SK-N-SH (cell line): ENCODE measurements around the gene CDH4. TPM values are rescaled to one million over a fixed set of nuclear protein-coding genes. Genes with fewer than 3 reads are reported as not detected.

Experiments used
- CTCF ChIA-PET: fragments of 300-600, 350-600 bp; formaldehyde crosslinking; extraction: SDS; loops from one replicate; lab custom pipeline; 2021; lab: Yijun Ruan, JAX
- POLR2A ChIA-PET: fragments of 350-600 bp; sonication (Branson Sonifier 250); formaldehyde crosslinking; extraction: SDS; loops from one replicate; lab custom pipeline; 2020; ENCODE audit warnings: antibody characterized with exemption, inconsistent platforms; lab: Yijun Ruan, JAX
- DNase-seq: peaks from one replicate; pipeline ENCODE4 v3.0.0; 2012
- H2AFZ ChIP-seq: fragments of 200-600 bp; sonication (generic); 2 replicates; pipeline ENCODE4 v1.8.1; 2016; ENCODE audit warnings: antibody characterized with exemption, mild to moderate bottlenecking, low read depth
- H3F3A ChIP-seq: fragments of 200-600 bp; sonication (generic); replicated peaks from 2 replicates; pipeline ENCODE3; 2016; ENCODE audit warnings: antibody characterized with exemption, mild to moderate bottlenecking; ENCODE audit not compliant: insufficient read depth
- H3K27ac ChIP-seq, 2 experiments: fragments of 200-500 bp in 1 of 2; fragments of 200-600 bp in 1 of 2; sonication (Bioruptor generic) in 1 of 2; sonication (generic), shearing (Covaris generic) in 1 of 2; 2 replicates each; pipeline versions ENCODE4 v1.5.1 to v1.6.1; 2014 to 2016; ENCODE audit warnings: low read depth in 2 of 2, inconsistent platforms in 1 of 2, low read length in 1 of 2, mild to moderate bottlenecking in 1 of 2, mixed read lengths in 1 of 2
- H3K27me3 ChIP-seq: fragments of 200-600 bp; sonication (generic), shearing (Covaris generic); 2 replicates; pipeline ENCODE4 v1.6.1; 2016; ENCODE audit warnings: mixed run types; ENCODE audit not compliant: insufficient read depth
- H3K36me3 ChIP-seq, 2 experiments: fragments of 200-500 bp in 1 of 2; fragments of 200-600 bp in 1 of 2; sonication (Bioruptor generic) in 1 of 2; sonication (generic) in 1 of 2; replicated peaks in 1 of 2; 2 replicates each; pipeline versions ENCODE3 to v1.5.1; 2014 to 2016; ENCODE audit warnings: low read length in 1 of 2, mild to moderate bottlenecking in 1 of 2; ENCODE audit not compliant: insufficient read depth in 2 of 2, control insufficient read depth in 1 of 2
- H3K4me1 ChIP-seq, 2 experiments: fragments of 200-500 bp in 1 of 2; fragments of 200-600 bp in 1 of 2; sonication (Bioruptor generic) in 1 of 2; sonication (generic), shearing (Covaris generic) in 1 of 2; 2 replicates each; pipeline versions ENCODE4 v1.5.1 to v1.6.1; 2014 to 2016; ENCODE audit warnings: low read depth in 1 of 2, low read length in 1 of 2, mixed run types in 1 of 2; ENCODE audit not compliant: insufficient read depth in 2 of 2, control insufficient read depth in 1 of 2
- H3K4me2 ChIP-seq: fragments of 200-600 bp; sonication (generic), shearing (Covaris generic); 2 replicates; pipeline ENCODE4 v1.6.1; 2017; ENCODE audit warnings: mixed run types
- H3K4me3 ChIP-seq, 2 experiments: fragments of 200-500 bp in 1 of 2; fragments of 200-600 bp in 1 of 2; sonication (Bioruptor generic) in 1 of 2; sonication (generic), shearing (Covaris generic) in 1 of 2; 2 replicates each; pipeline versions ENCODE4 v1.5.1 to v1.8.1; 2014 to 2016; ENCODE audit warnings: low read depth in 2 of 2, inconsistent platforms in 1 of 2, low read length in 1 of 2, mild to moderate bottlenecking in 1 of 2, mixed read lengths in 1 of 2, moderate library complexity in 1 of 2
- H3K79me2 ChIP-seq: fragments of 200-600 bp; sonication (generic); 2 replicates; pipeline ENCODE4 v1.8.1; 2017; ENCODE audit warnings: mild to moderate bottlenecking; ENCODE audit not compliant: insufficient read depth
- H3K9ac ChIP-seq: fragments of 200-600 bp; sonication (generic); 2 replicates; pipeline ENCODE4 v1.6.1; 2017; ENCODE audit warnings: mixed run types
- H3K9me2 ChIP-seq: fragments of 200-600 bp; sonication (generic); 2 replicates; pipeline ENCODE4 v1.6.1; 2017; ENCODE audit warnings: mixed run types
- H3K9me3 ChIP-seq: fragments of 200-600 bp; sonication (generic); 2 replicates; pipeline ENCODE4 v1.6.1; 2017; ENCODE audit warnings: mixed run types, mild to moderate bottlenecking, moderate library complexity
- H4K20me1 ChIP-seq: fragments of 200-600 bp; sonication (generic); 2 replicates; pipeline ENCODE4 v1.6.1; 2017; ENCODE audit warnings: mild to moderate bottlenecking, mixed run types; ENCODE audit not compliant: insufficient read depth
- CHD2 ChIP-seq: fragments of 150-350 bp; IDR thresholded peaks from 2 replicates; pipeline ENCODE4 v1.6.1; 2018; ENCODE audit warnings: low read length; ENCODE audit not compliant: partially characterized antibody
- EP300 ChIP-seq, 2 experiments: IDR thresholded peaks; 2 replicates each; pipeline versions ENCODE4 v1.4.0 to v1.6.1; 2012; ENCODE audit warnings: borderline replicate concordance in 1 of 2, low read depth in 1 of 2, low read length in 1 of 2
- FOSL2 ChIP-seq: IDR thresholded peaks from 2 replicates; pipeline ENCODE4 v1.4.0; 2012; ENCODE audit warnings: low read depth, mild to moderate bottlenecking, moderate library complexity, borderline replicate concordance
- FOXJ3 ChIP-seq: sonication (generic); formaldehyde crosslinking; IDR thresholded peaks from 2 replicates; pipeline ENCODE4 v1.5.1; 2020; ENCODE audit warnings: mild to moderate bottlenecking, missing genetic modification reagents
- FOXM1 ChIP-seq: IDR thresholded peaks from 2 replicates; pipeline ENCODE4 v1.4.0; 2012; ENCODE audit warnings: low read depth, mild to moderate bottlenecking
- JUND ChIP-seq: IDR thresholded peaks from 2 replicates; pipeline ENCODE4 v1.4.0; 2012
- NFIC ChIP-seq: IDR thresholded peaks from 2 replicates; pipeline ENCODE4 v1.4.0; 2012; ENCODE audit warnings: borderline replicate concordance
- NRF1 ChIP-seq: IDR thresholded peaks from 2 replicates; pipeline ENCODE4 v1.6.1; 2012; ENCODE audit warnings: low read depth, mild to moderate bottlenecking, low read length
- PBX3 ChIP-seq: IDR thresholded peaks from 2 replicates; pipeline ENCODE4; 2012
- RAD21 ChIP-seq: IDR thresholded peaks from 2 replicates; pipeline ENCODE4 v1.6.1; 2012; ENCODE audit warnings: mild to moderate bottlenecking, low read length
- RCOR1 ChIP-seq: fragments of 150-350 bp; IDR thresholded peaks from 2 replicates; pipeline ENCODE4 v1.6.1; 2017; ENCODE audit warnings: antibody characterized with exemption, low read length
- REST ChIP-seq: IDR thresholded peaks from 2 replicates; pipeline ENCODE4 v1.6.1; 2012; ENCODE audit warnings: mild to moderate bottlenecking, low read depth, low read length, moderate library complexity
- RFX5 ChIP-seq: IDR thresholded peaks from 2 replicates; pipeline ENCODE4 v1.6.1; 2012; ENCODE audit warnings: mild to moderate bottlenecking, improper control_type of control experiment, low read length
- RXRA ChIP-seq: IDR thresholded peaks from 2 replicates; pipeline ENCODE4 v1.4.0; 2012; ENCODE audit warnings: low read depth, mild to moderate bottlenecking, borderline replicate concordance
- SIN3A ChIP-seq: IDR thresholded peaks from 2 replicates; pipeline ENCODE4 v1.6.1; 2012; ENCODE audit warnings: low read depth, mild to moderate bottlenecking, low read length, moderate library complexity, borderline replicate concordance
- SMC3 ChIP-seq: IDR thresholded peaks from 2 replicates; pipeline ENCODE4 v1.6.1; 2012; ENCODE audit warnings: low read depth, low read length, improper control_type of control experiment
- TAF1 ChIP-seq: IDR thresholded peaks from 2 replicates; pipeline ENCODE4 v1.6.1; 2012; ENCODE audit warnings: low read depth, mild to moderate bottlenecking, low read length, moderate library complexity, borderline replicate concordance
- USF1 ChIP-seq: IDR thresholded peaks from 2 replicates; pipeline ENCODE4 v1.4.0; 2012; ENCODE audit warnings: low read depth, borderline replicate concordance
- WGBS: methylation state at CpG from one replicate; pipeline ENCODE4 v1.1.6; 2017; ENCODE audit warnings: low lambda C conversion rate; 5-methylcytosine and 5-hydroxymethylcytosine counted together
- polyA plus RNA-seq, 3 experiments: library from polyadenylated mRNA; depleted of rRNA; stranded (reverse); fragments of >200 nt; gene quantifications; 2 replicates each; pipeline ENCODE4 v1.2.3, GENCODE V29; 2012

CDH4 gene
- polyA plus RNA-seq, 1 of the 3 experiments (the other 2 are of a cell fraction): not detected

- ChIA-PET POLR2A (no interaction called here), CTCF (no interaction called here)
- Histone ChIP-seq H3K79me2 (no peaks in the 10 kb centered on the region), H3K27me3 (no peaks in the 10 kb centered on the region), H3K4me3 (no peak overlapping the region), H3K36me3 (no peaks in the 10 kb centered on the region), H4K20me1 (no peaks in the 10 kb centered on the region), H3K9ac (no peak overlapping the region), H3K9me2 (no peaks in the 10 kb centered on the region), H3K9me3 (no peaks in the 10 kb centered on the region), H3K4me1 (no peaks in the 10 kb centered on the region), H3K4me2 (no peak overlapping the region), H2AFZ (no peak overlapping the region), H3K27ac (no peak overlapping the region), H3F3A (no peaks in the 10 kb centered on the region)
- TF ChIP-seq USF1 (no peak), FOSL2 (no peak), RFX5 (no peak), SIN3A (no peak), RXRA (no peak), FOXJ3 (no peak), PBX3 (no peak)
- 48% methylated on average over 8 of the region's 8 CpGs for WGBS
- DNase-seq: no peak
Observed at GRCh38 chr20:61345656-61346055, 93.6 kb downstream of the CDH4 start.

GRCh38 chr20:61346996-61347395, 94.9 kb downstream of the CDH4 start:
- no peaks in the 10 kb centered on the region for H3K4me1 ChIP-seq
- H3K79me2 ChIP-seq: no peaks in the 10 kb centered on the region
- no peak overlapping the region for H3K27ac ChIP-seq
- POLR2A ChIA-PET: no interaction called here
- no peaks in the 10 kb centered on the region for H3K9me2 ChIP-seq
- CTCF ChIA-PET: no interaction called here
- no peak overlapping the region for H3K4me2 ChIP-seq
- no peak overlapping the region for H3K4me3 ChIP-seq
- 47% methylated on average over 11 of the region's 11 CpGs for WGBS
- no peaks in the 10 kb centered on the region for H4K20me1 ChIP-seq
- no peak overlapping the region for H2AFZ ChIP-seq
- H3F3A ChIP-seq: no peaks in the 10 kb centered on the region
- DNase-seq: no peak
- H3K36me3 ChIP-seq: no peaks in the 10 kb centered on the region
- no peaks in the 10 kb centered on the region for H3K9me3 ChIP-seq
- H3K27me3 ChIP-seq: no peaks in the 10 kb centered on the region
- no peak for TF ChIP-seq REST
- TF ChIP-seq TAF1: no peak
- TF ChIP-seq JUND: no peak
- TF ChIP-seq RCOR1: no peak
- no peak for TF ChIP-seq FOXJ3
- no peak for TF ChIP-seq PBX3
- TF ChIP-seq CHD2: no peak
- TF ChIP-seq FOXM1: no peak
- no peak for TF ChIP-seq RFX5
- no peak for TF ChIP-seq NRF1
- TF ChIP-seq NFIC: no peak
- TF ChIP-seq SMC3: no peak
- TF ChIP-seq EP300 (IDR thresholded peaks at IDR 0.05; ENCODE audit: borderline replicate concordance in 1 of 2, low read depth in 1 of 2, low read length in 1 of 2): no peak
- no peak for TF ChIP-seq RAD21
- no peak overlapping the region for H3K9ac ChIP-seq
